Measurements from ENCODE around the gene ANKRD29.
"Not testable (repeated sequence)": the region's sequence is repeated elsewhere in the genome, so short reads cannot be mapped to it uniquely, and the experiment has no call there.

Gene ANKRD29

DNA sequence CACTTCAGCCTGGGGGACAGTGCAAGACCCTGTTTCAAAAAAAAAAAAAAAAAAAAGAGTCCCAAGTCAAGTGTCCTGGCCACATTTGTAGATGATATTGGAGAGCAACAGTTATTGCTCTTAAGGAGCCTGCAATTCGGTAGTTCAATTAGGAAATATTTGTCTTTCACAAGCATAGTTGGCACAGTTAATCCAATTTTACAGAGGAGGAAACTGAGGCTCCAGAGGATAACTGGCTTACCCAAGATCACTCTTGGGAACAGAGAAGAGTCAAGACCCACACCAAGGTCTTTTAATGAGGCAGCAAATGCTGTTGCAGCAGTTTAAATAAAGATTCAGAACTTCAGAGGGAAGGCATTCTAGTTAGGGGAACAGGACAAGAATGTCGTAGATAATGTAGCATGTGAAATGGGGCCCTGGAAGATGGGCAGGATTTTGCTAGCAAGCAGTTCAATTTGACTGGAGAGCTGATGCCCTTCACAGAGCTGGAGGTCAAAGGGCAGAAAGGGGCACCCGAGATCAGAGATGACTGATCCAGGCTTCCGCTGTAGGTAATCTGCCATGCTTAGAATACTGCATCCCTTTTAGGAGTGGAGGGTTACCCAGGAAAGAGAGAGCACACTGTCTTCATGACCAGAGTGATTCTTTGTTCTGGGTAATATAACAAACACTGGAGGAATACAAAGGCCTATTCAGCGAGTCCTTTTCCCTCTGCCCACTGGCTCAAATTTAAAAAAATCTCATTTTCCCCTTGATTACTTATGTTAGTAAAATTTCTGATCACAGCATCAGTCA lies 79.4 kb downstream of the ANKRD29 start:
- DNase-seq (ENCODE audit: low read depth, low spot score), result no peak

GRCh38 chr18:23580677-23581367 lies 81.9 kb downstream of the ANKRD29 start:
- DNase-seq (ENCODE audit: low read depth, low spot score), result no peak

- no peak for DNase-seq (ENCODE audit: low read depth, low spot score)
Measured at GRCh38 chr18:23578891-23579653, 83.6 kb downstream of the ANKRD29 start.

DNA sequence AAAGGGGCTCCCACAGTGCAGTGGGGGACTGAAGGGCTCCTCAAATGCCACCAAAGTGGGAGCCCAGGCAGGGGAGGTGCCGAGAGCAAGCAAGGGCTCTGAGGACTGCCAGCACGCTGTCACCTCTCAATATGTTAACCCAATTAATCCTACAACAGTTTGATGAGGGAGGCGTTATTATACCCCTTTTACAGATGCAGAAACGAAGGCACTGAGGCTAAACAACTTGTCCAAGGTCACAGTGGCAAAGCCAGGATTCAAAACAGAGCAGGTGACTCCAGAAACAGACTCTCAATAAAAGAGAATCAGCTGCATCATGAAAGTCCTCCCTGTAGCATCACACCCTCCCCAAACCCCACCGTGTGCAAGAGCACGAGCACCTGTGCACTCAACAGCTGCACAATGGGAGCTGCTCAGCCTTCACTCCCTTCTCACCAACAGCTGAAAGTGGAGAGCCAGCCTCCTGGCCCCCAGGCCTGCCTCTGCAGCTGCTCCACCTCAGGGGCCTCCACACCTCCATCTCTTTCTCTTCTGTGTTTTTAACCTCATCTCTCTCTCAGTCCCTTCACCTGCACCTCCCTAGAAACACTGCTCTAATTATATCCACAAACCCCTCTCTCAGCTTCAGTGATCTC lies 84.5 kb downstream of the ANKRD29 start:
- no peak for DNase-seq (ENCODE audit: low read depth, low spot score)

DNA sequence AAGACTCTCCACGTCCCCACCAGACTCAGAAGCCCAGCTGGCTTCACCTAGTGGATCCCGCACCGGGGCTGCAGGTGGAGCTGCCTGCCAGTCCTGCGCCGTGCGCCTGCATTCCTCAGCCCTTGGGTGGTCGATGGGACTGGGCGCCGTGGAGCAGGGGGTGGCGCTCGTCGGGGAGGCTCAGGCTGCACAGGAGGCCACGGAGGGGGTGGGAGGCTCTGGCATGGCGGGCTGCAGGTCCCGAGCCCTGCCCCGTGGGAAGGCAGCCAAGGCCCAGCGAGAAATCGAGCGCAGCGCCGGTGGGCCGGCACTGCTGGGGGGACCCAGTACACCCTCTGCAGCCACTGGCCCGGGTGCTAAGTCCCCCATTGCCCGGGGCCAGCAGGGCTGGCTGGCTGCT lies 85.2 kb downstream of the ANKRD29 start:
- not testable (repeated sequence) for DNase-seq (ENCODE audit: low read depth, low spot score)

DNA sequence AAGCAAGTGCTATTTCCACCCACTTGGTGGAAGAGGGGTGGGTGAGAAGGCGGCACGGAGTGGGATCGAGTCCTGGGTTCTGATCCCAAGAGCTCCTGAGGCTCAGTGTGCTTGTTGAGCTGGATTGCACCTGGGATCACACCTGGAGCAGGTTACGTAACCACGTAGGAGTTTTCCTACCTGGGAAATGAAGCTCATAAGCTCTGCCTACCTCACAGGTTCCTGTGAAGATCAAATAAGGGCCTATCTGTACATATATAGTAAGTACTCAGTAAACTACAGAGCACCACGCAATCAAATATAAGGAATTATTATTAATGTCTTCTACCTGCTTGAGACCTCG lies 87.4 kb downstream of the ANKRD29 start:
- DNase-seq (ENCODE audit: low read depth, low spot score), result no peak

GRCh38 chr18:23574611-23575308 lies 88.0 kb downstream of the ANKRD29 start:
- DNase-seq (ENCODE audit: low read depth, low spot score), result no peak

- no peak for DNase-seq (ENCODE audit: low read depth, low spot score)
Measured at GRCh38 chr18:23573626-23574431, 88.9 kb downstream of the ANKRD29 start.

- DNase-seq (ENCODE audit: low read depth, low spot score), result no peak
Measured at GRCh38 chr18:23573020-23573419, 89.7 kb downstream of the ANKRD29 start.

DNA sequence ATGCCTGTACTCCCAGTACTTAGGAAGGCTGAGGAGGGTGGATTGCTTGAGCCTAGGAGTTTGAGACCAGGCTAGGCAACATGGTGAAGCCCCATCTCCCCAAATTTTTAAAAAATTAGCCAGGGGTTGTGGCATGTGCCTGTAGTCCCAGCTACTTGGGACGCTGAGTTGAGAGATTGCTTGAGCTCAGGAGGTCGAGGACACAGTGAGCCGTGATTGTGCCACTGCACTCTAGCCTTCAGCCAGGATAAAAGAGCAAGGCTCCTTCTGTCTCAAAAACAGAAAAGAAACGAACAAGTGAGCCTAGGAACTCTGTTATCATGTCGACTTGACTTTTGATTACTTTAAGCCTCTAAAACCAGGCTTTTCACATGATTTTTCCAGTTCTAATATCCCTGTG lies 90.1 kb downstream of the ANKRD29 start:
- no peak for DNase-seq (ENCODE audit: low read depth, low spot score)

DNA sequence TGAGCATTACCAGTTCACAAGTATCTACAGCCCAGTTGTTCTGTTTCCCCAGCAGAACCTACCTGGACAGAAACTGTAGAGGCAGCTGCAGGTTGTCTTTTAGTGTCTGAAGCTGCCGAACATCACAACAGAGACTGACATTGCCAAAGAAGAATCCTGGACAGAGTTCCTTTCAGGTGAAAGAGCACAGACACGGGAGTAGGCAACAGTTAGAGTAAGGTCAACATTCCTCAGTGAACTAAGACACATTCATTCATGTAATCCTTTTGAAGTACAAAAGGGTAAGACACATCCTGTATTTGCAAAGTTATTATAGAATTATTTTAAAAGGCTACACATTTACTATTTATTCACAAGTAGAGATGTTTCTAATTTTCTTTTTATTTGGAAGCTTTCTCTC lies 90.7 kb downstream of the ANKRD29 start:
- no peak for DNase-seq (ENCODE audit: low read depth, low spot score)

DNA sequence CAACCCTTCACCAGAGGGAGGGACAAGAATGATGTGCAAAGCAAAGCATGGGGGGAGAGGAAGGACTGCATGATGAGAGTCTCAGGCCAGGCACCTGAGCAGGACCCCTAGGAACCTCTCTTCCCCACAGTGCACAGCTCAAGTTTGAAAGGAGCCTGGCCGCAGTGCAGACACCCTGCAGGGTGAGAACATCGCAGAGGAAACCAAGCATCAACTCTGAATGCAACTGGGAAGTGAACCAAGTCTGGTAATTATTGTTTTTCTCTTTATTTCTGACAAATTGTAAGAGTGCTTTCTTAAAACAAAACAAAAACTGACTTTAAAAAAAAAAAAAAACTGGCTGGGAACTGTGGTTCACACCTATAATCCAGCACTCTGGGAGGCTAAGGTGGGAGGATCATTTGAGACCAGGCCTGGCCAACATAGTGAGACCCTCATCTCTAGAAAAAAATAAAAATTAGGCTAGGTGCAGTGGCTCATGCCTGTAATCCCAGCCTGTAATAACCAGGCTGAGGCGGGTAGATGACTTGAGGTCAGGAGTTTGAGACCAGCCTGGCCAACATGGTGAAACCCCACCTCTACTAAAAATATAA lies 91.7 kb downstream of the ANKRD29 start:
- no peak for DNase-seq (ENCODE audit: low read depth, low spot score)

DNA sequence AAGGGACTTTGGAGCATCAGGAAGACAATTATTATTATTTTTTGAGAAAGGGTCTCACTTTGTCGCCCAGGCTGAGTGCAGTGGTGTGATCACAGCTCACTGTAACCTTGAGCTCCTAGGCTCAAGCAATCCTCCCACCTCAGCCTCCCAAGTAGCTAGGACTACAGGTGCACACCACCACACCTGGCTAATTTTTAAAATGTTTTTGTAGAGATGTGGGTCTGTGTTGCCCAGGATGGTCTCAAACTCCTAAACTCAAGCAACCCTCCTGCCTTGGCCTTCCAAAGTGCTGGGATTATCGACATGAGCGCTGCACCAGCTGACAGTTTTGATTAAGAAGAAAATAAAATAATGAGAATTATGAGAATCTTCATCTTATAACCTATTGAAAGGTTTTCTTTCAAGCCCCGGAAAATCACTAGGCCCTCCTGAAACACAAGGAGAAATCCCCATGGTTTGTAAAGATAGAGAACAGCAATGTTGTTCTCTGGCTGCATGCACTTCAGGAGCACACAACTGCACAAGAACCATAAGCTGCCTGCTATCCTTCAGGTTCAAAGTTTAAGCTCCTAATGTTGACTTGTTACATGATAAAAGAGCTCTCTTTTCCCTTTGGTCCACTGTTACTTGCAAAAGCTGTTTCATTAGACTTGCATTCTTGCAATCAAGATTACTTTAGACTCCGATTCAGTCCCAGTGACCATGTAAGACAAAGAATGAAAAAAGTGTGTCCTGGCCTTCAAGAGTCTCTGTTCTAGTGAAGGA lies 93.2 kb downstream of the ANKRD29 start:
- no peak for DNase-seq (ENCODE audit: low read depth, low spot score)

DNA sequence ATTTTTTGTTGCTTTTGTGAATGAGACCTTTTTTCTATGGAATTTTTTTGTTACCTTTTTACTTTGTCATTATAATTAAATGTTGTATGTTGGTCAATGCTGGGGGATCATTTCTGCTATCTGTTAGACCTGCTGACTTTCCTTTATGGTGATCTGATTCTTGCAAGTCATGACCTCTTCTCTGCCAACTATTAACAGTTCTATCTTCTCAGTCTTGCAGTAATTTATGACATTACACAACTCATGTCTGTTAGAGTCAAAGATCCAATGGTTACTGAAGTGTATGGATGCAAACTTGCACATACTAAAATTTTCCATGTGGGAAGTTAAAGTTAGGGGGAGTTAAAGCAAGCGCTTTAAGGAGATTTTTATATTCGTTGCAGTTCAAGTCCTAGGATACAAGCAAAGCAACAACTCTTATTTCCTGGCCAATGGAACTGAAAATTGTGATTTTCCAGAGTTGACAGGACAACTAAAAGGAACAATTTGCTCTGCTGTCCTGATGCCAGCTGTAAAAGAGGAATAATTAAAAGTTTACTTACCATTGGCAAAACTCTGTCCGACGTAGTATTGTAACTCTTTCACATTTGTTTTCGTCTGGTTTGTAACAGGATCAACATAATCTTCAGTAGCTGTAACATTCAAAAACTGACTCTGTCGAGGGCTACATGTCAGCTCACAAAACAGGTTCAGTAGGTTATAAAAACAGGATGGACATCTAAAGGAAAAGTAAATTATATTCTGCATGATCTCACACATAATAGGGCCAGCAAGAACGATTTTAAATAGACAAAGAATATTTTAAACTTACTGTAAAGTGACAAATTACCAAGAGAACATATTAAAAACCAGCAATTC lies 94.2 kb downstream of the ANKRD29 start:
- no peak for DNase-seq (ENCODE audit: low read depth, low spot score)

DNA sequence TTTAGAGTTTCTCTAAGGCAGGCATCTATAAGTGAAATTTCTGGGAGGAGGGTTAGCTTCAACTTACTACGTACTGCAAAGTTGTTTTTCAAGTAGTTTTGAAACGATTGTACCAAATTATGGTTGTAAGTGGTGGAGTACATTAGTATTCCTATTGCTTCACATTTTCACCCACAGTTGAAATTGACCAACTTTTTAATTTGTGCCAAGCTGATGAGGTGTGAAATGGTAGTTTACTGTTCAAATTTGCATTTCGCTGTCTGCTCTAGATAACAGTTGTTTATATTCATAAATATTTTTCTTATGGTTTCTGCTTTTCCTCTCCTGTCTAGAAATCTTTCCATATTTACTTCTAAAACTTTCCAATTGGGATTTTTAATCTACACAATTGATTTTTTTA lies 95.0 kb downstream of the ANKRD29 start:
- no peak for DNase-seq (ENCODE audit: low read depth, low spot score)

GRCh38 chr18:23565916-23566547 lies 96.7 kb downstream of the ANKRD29 start:
- no peak for DNase-seq (ENCODE audit: low read depth, low spot score)

DNA sequence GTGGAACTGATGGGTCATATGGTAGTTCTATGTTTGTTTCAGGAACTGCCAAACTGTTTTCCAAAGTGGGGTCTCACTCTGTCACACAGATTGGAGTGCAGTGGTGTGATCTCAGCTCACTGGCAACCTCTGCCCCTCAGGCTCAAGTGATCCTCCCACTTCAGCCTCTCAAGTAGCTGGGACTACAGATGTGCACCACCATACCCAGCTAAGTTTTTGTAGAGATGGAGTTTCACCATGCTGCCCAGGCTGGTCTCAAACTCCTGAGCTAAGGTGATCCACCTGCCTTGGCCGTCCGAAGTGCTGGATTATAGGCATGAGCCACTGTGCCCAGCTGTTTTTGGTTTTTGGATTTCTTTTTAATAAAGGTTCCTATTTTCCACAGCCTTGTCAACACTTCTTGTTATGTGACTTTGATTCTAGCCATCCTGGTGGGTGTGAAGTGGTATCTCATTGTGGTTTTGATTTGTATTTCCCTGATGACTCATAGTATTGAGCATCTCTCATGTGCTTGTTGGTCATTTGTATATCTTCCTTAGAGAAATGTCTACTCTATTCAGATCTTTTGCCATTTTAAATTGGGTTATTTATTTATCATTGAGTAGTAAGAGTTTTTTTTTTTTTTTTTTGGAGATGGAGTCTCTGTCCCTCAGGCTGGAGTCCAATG lies 99.2 kb downstream of the ANKRD29 start:
- no peak for DNase-seq (ENCODE audit: low read depth, low spot score)

DNA sequence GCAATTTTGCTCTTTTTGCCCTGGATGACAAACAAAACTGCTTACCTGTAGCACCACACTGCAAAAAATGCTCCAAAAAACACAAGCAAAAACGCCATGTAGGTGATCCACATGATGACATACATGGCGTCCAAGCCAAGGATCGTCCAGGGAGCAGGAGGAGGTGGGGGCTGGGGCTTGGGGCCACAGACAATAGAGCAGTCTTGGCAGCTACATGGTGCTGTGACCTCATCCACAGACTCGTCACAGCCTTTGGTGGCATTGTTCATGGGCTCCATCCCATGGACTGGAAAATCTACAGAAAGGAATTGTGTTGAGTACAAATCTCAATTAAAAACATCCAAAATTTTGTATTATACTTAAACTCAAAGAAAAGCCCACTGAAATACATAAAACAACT lies 102.5 kb downstream of the ANKRD29 start:
- DNase-seq (ENCODE audit: low read depth, low spot score), result no peak

Measured in brain pericyte (primary cell).